Fibroblast of mammary gland (primary cell): ENCODE measurements around the gene ZNF512B.
"Not testable (repeated sequence)": the region's sequence is repeated elsewhere in the genome, so short reads cannot be mapped to it uniquely, and the experiment has no call there.

ENCODE experiments used
- DNase-seq: peaks from one replicate; pipeline ENCODE4 v3.0.0-alpha.2; 2010; ENCODE audit warnings: low read depth
- H3K4me3 ChIP-seq: 2 replicates; pipeline ENCODE4 v1.5.1; 2011; ENCODE audit warnings: low read depth, mild to moderate bottlenecking, low read length, moderate library complexity; ENCODE audit not compliant: control insufficient read depth
- TF ChIP-seq, protein P1 (sequence below): conservative IDR thresholded peaks from 2 replicates; pipeline ENCODE4 v1.5.1; 2011; ENCODE audit warnings: low read depth, low read length, inconsistent platforms; ENCODE audit not compliant: control insufficient read depth, insufficient read depth

The ZNF512B gene, protein sequence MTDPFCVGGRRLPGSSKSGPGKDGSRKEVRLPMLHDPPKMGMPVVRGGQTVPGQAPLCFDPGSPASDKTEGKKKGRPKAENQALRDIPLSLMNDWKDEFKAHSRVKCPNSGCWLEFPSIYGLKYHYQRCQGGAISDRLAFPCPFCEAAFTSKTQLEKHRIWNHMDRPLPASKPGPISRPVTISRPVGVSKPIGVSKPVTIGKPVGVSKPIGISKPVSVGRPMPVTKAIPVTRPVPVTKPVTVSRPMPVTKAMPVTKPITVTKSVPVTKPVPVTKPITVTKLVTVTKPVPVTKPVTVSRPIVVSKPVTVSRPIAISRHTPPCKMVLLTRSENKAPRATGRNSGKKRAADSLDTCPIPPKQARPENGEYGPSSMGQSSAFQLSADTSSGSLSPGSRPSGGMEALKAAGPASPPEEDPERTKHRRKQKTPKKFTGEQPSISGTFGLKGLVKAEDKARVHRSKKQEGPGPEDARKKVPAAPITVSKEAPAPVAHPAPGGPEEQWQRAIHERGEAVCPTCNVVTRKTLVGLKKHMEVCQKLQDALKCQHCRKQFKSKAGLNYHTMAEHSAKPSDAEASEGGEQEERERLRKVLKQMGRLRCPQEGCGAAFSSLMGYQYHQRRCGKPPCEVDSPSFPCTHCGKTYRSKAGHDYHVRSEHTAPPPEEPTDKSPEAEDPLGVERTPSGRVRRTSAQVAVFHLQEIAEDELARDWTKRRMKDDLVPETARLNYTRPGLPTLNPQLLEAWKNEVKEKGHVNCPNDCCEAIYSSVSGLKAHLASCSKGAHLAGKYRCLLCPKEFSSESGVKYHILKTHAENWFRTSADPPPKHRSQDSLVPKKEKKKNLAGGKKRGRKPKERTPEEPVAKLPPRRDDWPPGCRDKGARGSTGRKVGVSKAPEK

GRCh38 chr20:63969838-63970713 is at the start of gene ZNF512B:
Gene ZNF512B (minus strand): TSS chr20:63969930. CDS start chr20:63967950, 1,980 bp downstream.
- no peak for DNase-seq
- H3K4me3 ChIP-seq, result peak within 1 kb of the TSS; percentile 57
- TF ChIP-seq, protein P1, sequence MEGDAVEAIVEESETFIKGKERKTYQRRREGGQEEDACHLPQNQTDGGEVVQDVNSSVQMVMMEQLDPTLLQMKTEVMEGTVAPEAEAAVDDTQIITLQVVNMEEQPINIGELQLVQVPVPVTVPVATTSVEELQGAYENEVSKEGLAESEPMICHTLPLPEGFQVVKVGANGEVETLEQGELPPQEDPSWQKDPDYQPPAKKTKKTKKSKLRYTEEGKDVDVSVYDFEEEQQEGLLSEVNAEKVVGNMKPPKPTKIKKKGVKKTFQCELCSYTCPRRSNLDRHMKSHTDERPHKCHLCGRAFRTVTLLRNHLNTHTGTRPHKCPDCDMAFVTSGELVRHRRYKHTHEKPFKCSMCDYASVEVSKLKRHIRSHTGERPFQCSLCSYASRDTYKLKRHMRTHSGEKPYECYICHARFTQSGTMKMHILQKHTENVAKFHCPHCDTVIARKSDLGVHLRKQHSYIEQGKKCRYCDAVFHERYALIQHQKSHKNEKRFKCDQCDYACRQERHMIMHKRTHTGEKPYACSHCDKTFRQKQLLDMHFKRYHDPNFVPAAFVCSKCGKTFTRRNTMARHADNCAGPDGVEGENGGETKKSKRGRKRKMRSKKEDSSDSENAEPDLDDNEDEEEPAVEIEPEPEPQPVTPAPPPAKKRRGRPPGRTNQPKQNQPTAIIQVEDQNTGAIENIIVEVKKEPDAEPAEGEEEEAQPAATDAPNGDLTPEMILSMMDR, result no peak

- TF ChIP-seq, protein P1, result no peak
- H3K4me3 ChIP-seq, result no peak overlapping the region
- no peak for DNase-seq
These were observed 45.9 kb upstream of the ZNF512B start for GRCh38 chr20:64015635-64016034.

GRCh38 chr20:64012385-64013154 is 42.8 kb upstream of the ZNF512B start:
- not testable (repeated sequence) for H3K4me3 ChIP-seq, DNase-seq

DNA sequence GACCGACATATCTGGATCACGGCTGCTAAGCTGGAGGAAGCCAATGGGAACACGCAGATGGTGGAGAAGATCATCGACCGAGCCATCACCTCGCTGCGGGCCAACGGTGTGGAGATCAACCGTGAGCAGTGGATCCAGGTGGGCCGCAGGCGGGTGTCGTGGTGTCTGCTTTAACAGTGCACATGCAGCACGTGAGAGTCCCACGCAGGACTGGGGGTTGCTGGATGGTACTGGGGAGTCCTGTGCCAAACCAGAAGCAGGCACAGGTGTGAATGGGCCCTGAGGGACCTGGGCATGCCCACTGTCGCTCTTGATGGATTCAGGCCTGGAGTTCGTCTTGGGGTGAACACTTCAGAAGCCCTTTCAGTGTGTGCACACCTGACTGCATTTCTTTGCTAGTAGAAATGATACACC is 41.6 kb upstream of the ZNF512B start:
- TF ChIP-seq, protein P1, result no peak
- no peak for DNase-seq
- no peak overlapping the region for H3K4me3 ChIP-seq

- peak; percentile 73 for DNase-seq
- no peak overlapping the region for H3K4me3 ChIP-seq
- TF ChIP-seq, protein P1, result no peak
These were observed 41.0 kb upstream of the ZNF512B start for GRCh38 chr20:64010711-64011237.

GRCh38 chr20:64009811-64010387 is 40.2 kb upstream of the ZNF512B start:
- H3K4me3 ChIP-seq, result no peak overlapping the region
- TF ChIP-seq, protein P1, result no peak

More at GRCh38 chr20:64009811-64010387, 40.2 kb upstream of the ZNF512B start:
- no peak for DNase-seq
